ENCODE results near the gene HEPACAM2.

GRCh38 chr7:93211228-93211818 lies 14.9 kb downstream of the HEPACAM2 start:
- TF ChIP-seq CTCF (IDR thresholded peaks at IDR 0.05; ENCODE audit: extremely low read depth in 1 of 2, insufficient read depth in 1 of 2, low read depth in 1 of 2, low read length in 2 of 2) (no peak), POLR2AphosphoS5 (IDR thresholded peaks at IDR 0.05; ENCODE audit: insufficient read depth, low read depth, low read length) (no peak), EZH2 (IDR thresholded peaks at IDR 0.05; ENCODE audit: borderline replicate concordance, low read depth, low read length, severe bottlenecking) (no peak), POLR2A (IDR thresholded peaks at IDR 0.05; ENCODE audit: low read depth, low read length) (no peak), JUN (IDR thresholded peaks at IDR 0.05; ENCODE audit: borderline replicate concordance, insufficient read depth, insufficient read length, low read depth) (no peak), MAX (IDR thresholded peaks at IDR 0.05; ENCODE audit: insufficient read depth, insufficient read length) (no peak), GATA2 (IDR thresholded peaks at IDR 0.05; ENCODE audit: insufficient read depth, insufficient read length, low read depth, low read length) (no peak), FOS (IDR thresholded peaks at IDR 0.05; ENCODE audit: borderline replicate concordance, insufficient read depth, low read length) (no peak), MYC (IDR thresholded peaks at IDR 0.05; ENCODE audit: low read depth, low read length) (no peak)

All from endothelial cell of umbilical vein (primary cell).